ENCODE results near the gene NDUFA13. TPM values are rescaled to one million over a fixed set of nuclear protein-coding genes. Genes with fewer than 3 reads are reported as not detected.

Gene NDUFA13
- total RNA-seq, 1 donor from 2014 or later = 394 TPM

GRCh38 chr19:19553670-19554069 lies 37.6 kb downstream of the NDUFA13 start:
- Mint-ChIP-seq H3K4me1 (ENCODE audit: low read depth, unreplicated experiment) (peaks cover 11% of the 10 kb centered on the region), H3K4me3 (ENCODE audit: unreplicated experiment) (no peak overlapping the region), H3K36me3 (ENCODE audit: unreplicated experiment) (peaks cover 5% of the 10 kb centered on the region), H3K27ac (ENCODE audit: unreplicated experiment) (no peak overlapping the region), H3K9me3 (ENCODE audit: unreplicated experiment) (peaks cover 7% of the 10 kb centered on the region), H3K27me3 (ENCODE audit: unreplicated experiment) (peaks cover 12% of the 10 kb centered on the region)
- TF ChIP-seq, protein P1, sequence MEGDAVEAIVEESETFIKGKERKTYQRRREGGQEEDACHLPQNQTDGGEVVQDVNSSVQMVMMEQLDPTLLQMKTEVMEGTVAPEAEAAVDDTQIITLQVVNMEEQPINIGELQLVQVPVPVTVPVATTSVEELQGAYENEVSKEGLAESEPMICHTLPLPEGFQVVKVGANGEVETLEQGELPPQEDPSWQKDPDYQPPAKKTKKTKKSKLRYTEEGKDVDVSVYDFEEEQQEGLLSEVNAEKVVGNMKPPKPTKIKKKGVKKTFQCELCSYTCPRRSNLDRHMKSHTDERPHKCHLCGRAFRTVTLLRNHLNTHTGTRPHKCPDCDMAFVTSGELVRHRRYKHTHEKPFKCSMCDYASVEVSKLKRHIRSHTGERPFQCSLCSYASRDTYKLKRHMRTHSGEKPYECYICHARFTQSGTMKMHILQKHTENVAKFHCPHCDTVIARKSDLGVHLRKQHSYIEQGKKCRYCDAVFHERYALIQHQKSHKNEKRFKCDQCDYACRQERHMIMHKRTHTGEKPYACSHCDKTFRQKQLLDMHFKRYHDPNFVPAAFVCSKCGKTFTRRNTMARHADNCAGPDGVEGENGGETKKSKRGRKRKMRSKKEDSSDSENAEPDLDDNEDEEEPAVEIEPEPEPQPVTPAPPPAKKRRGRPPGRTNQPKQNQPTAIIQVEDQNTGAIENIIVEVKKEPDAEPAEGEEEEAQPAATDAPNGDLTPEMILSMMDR (IDR thresholded peaks at IDR 0.05; ENCODE audit: partially characterized antibody, unreplicated experiment) = no peak
- no peak for DNase-seq

DNA sequence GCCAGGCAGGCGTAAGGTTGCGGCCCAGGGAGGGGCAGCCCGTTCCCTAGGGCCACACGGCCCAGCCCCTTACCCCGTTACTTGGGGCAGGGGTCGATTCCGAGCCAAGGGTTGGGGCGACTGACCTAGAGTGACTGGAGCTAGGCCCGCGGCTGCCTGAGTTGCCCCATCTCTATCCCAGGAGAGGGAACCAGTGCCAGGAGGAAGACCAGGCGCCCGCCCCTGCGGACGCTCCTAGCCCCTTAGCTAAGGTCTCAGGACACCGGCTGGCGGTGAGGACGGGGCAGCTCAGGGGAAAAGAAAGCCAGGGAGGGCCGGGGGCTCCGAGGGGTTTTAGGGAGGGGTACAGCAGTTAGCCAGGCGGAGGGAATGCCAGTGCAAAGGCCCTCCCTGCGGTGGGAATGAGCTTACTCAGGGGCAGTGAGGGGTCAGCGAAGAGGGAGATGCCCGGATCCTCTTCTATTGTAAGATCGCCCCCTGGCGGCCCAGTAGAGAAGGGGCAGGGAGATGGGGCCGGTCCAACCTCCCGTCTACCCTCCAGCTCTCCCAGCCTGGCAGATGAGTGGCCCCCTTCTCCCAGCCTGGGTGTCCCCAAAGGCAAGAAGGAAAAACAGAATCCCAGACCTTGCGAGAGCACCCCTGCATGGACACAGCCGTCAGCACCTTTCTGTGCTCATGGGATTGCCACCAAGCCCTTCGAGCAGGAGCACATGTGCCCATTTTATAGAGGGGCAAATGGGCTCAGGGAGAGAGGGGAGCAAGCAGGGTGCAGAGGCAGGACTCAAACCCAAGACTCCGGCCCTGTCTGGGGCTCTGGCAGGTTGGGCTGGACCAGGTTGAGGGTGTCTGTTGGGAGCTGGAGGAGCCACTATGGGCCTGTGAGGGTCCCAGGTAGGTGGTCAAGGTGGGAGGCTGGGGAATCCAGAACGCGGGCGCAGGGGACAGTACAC lies 38.3 kb downstream of the NDUFA13 start:
- H3K4me3 Mint-ChIP-seq (ENCODE audit: unreplicated experiment) = no peak overlapping the region

GRCh38 chr19:19558055-19558454 lies 42.0 kb downstream of the NDUFA13 start:
- H3K4me3 Mint-ChIP-seq (ENCODE audit: unreplicated experiment) = peak overlapping the region; percentile 51
- H3K27me3 Mint-ChIP-seq (ENCODE audit: unreplicated experiment) = peaks cover 9% of the 10 kb centered on the region
- no peaks in the 10 kb centered on the region for H3K36me3 Mint-ChIP-seq (ENCODE audit: unreplicated experiment)
- no peak overlapping the region for H3K27ac Mint-ChIP-seq (ENCODE audit: unreplicated experiment)
- DNase-seq = no peak
- TF ChIP-seq, protein P1 (IDR thresholded peaks at IDR 0.05; ENCODE audit: partially characterized antibody, unreplicated experiment) = no peak
- peaks cover 3% of the 10 kb centered on the region for H3K9me3 Mint-ChIP-seq (ENCODE audit: unreplicated experiment)
- peaks cover 5% of the 10 kb centered on the region for H3K4me1 Mint-ChIP-seq (ENCODE audit: low read depth, unreplicated experiment)

More for the DNA sequence above, 38.3 kb downstream of the NDUFA13 start:
- Mint-ChIP-seq H3K27me3 (ENCODE audit: unreplicated experiment) (peaks cover 12% of the 10 kb centered on the region), H3K27ac (ENCODE audit: unreplicated experiment) (no peak overlapping the region), H3K9me3 (ENCODE audit: unreplicated experiment) (peaks cover 3% of the 10 kb centered on the region), H3K4me1 (ENCODE audit: low read depth, unreplicated experiment) (peaks cover 11% of the 10 kb centered on the region), H3K36me3 (ENCODE audit: unreplicated experiment) (no peaks in the 10 kb centered on the region)
- peak; percentile 80 for DNase-seq
- TF ChIP-seq, protein P1 (IDR thresholded peaks at IDR 0.05; ENCODE audit: partially characterized antibody, unreplicated experiment) = peak; percentile 84

DNA sequence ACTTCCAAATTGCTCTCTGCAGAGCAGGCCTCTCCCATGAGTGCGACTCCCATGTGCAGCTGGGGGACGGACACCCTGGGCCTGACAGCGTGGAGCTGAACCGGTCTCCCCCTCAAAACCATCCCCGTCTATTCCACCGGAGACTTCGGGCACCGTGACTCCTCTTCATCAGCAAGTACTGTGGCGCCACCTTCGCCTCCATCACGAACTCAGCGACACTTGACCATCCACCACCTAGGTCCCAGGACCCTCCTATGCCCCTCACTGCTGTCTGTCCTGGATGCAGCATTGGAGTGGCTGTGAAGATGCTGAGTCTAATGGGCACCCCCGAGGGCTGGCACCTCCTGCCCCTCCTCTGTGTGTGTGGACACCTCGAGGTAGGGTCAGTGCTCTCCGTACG lies 42.6 kb downstream of the NDUFA13 start:
- no peaks in the 10 kb centered on the region for H3K36me3 Mint-ChIP-seq (ENCODE audit: unreplicated experiment)
- TF ChIP-seq, protein P1 (IDR thresholded peaks at IDR 0.05; ENCODE audit: partially characterized antibody, unreplicated experiment) = no peak
- no peak for DNase-seq
- H3K27ac Mint-ChIP-seq (ENCODE audit: unreplicated experiment) = peak overlapping the region; percentile 62
- H3K4me3 Mint-ChIP-seq (ENCODE audit: unreplicated experiment) = peak overlapping the region; percentile 51
- H3K4me1 Mint-ChIP-seq (ENCODE audit: low read depth, unreplicated experiment) = peaks cover 5% of the 10 kb centered on the region
- peaks cover 3% of the 10 kb centered on the region for H3K9me3 Mint-ChIP-seq (ENCODE audit: unreplicated experiment)
- H3K27me3 Mint-ChIP-seq (ENCODE audit: unreplicated experiment) = peaks cover 9% of the 10 kb centered on the region

DNA sequence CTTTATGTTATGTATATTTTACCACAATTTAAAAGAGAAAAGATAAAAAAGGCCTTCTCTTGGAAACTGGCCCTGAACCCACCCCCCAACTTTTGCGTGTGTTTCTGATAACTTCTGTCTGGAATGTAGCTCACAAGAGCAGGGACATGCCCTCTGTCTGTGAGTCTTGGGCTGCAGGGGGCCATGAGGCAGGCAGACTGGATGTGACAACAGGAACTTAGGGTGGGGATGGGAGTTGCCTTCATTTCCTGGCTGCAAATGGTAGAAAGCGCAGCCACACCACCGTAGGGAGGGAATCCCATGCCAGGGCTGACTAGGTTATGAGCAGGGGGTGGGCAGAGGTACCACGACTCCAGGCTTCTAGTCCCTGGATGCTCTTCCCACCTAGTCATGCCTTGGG lies 43.9 kb downstream of the NDUFA13 start:
- Mint-ChIP-seq H3K27me3 (ENCODE audit: unreplicated experiment) (peaks cover 11% of the 10 kb centered on the region), H3K4me1 (ENCODE audit: low read depth, unreplicated experiment) (peaks cover 5% of the 10 kb centered on the region), H3K4me3 (ENCODE audit: unreplicated experiment) (no peak overlapping the region), H3K27ac (ENCODE audit: unreplicated experiment) (no peak overlapping the region), H3K36me3 (ENCODE audit: unreplicated experiment) (peaks cover 6% of the 10 kb centered on the region), H3K9me3 (ENCODE audit: unreplicated experiment) (peaks cover 3% of the 10 kb centered on the region)
- DNase-seq = no peak
- TF ChIP-seq, protein P1 (IDR thresholded peaks at IDR 0.05; ENCODE audit: partially characterized antibody, unreplicated experiment) = no peak

All from glutamatergic neuron (in vitro differentiated cells).